H9 (cell line): ENCODE results near the gene KLF13. TPM values are rescaled to one million over a fixed set of nuclear protein-coding genes. Genes with fewer than 3 reads are reported as not detected.

ENCODE experiments used
- DNase-seq: peaks from one replicate; pipeline ENCODE4 v3.0.0-alpha.2; 2017
- H2AFZ ChIP-seq: one replicate; pipeline ENCODE4 v1.6.1; 2013; ENCODE audit warnings: mild to moderate bottlenecking, low read length, control low read depth, moderate library complexity
- H2AK5ac ChIP-seq: 2 replicates; pipeline ENCODE4 v1.6.1; 2013; ENCODE audit warnings: low read length, control low read depth, mixed read lengths; ENCODE audit not compliant: insufficient read length
- H2BK120ac ChIP-seq: one replicate; pipeline ENCODE4 v1.6.1; 2013; ENCODE audit warnings: low read depth, mild to moderate bottlenecking, low read length, control low read depth, inconsistent platforms; ENCODE audit not compliant: poor library complexity, severe bottlenecking
- H2BK12ac ChIP-seq: 2 replicates; pipeline ENCODE4 v1.6.1; 2013; ENCODE audit warnings: low read length, control low read depth, mixed read lengths, low read depth; ENCODE audit not compliant: insufficient read length
- H2BK15ac ChIP-seq: 2 replicates; pipeline ENCODE4 v1.6.1; 2013; ENCODE audit warnings: low read depth, low read length, control low read depth
- H2BK20ac ChIP-seq: one replicate; pipeline ENCODE4 v1.6.1; 2013; ENCODE audit warnings: low read depth, mild to moderate bottlenecking, low read length, control low read depth, inconsistent platforms; ENCODE audit not compliant: poor library complexity, severe bottlenecking
- H2BK5ac ChIP-seq: 2 replicates; pipeline ENCODE4 v1.6.1; 2013; ENCODE audit warnings: low read length, control low read depth, mixed read lengths; ENCODE audit not compliant: insufficient read length
- H3K14ac ChIP-seq: 2 replicates; pipeline ENCODE4 v1.6.1; 2013; ENCODE audit warnings: low read length, control low read depth; ENCODE audit not compliant: insufficient read depth
- H3K18ac ChIP-seq: 2 replicates; pipeline ENCODE4 v1.6.1; 2013; ENCODE audit warnings: low read depth, mild to moderate bottlenecking, mixed read lengths, low read length, control low read depth; ENCODE audit not compliant: insufficient read length
- H3K23ac ChIP-seq: 2 replicates; pipeline ENCODE4 v1.6.1; 2013; ENCODE audit warnings: low read length, control low read depth, mixed read lengths, low read depth; ENCODE audit not compliant: insufficient read length
- H3K23me2 ChIP-seq: 2 replicates; pipeline ENCODE4 v1.6.1; 2013; ENCODE audit warnings: low read depth, mild to moderate bottlenecking, mixed read lengths, low read length, control low read depth; ENCODE audit not compliant: insufficient read length, poor library complexity, severe bottlenecking
- H3K27ac ChIP-seq: 2 replicates; pipeline ENCODE4 v1.5.1; 2013; ENCODE audit warnings: low read length, control low read depth, mixed read lengths, low read depth; ENCODE audit not compliant: insufficient read length
- H3K27me3 ChIP-seq: 2 replicates; pipeline ENCODE4 v1.6.1; 2013; ENCODE audit warnings: low read length, control low read depth, inconsistent platforms; ENCODE audit not compliant: insufficient read depth
- H3K4ac ChIP-seq: 2 replicates; pipeline ENCODE4 v1.6.1; 2013; ENCODE audit warnings: low read depth, mild to moderate bottlenecking, control low read depth, inconsistent platforms, low read length, moderate library complexity
- H3K4me1 ChIP-seq: 2 replicates; pipeline ENCODE4 v1.6.1; 2013; ENCODE audit warnings: low read length, control low read depth, inconsistent platforms; ENCODE audit not compliant: insufficient read depth
- H3K4me2 ChIP-seq: 2 replicates; pipeline ENCODE4 v1.6.1; 2013; ENCODE audit warnings: low read length, control low read depth, mixed read lengths; ENCODE audit not compliant: insufficient read length, insufficient read depth
- H3K56ac ChIP-seq: 2 replicates; pipeline ENCODE4 v1.6.1; 2013; ENCODE audit warnings: low read depth, mild to moderate bottlenecking, mixed read lengths, low read length, control low read depth; ENCODE audit not compliant: insufficient read length
- H3K79me1 ChIP-seq: 2 replicates; pipeline ENCODE4 v1.6.1; 2013; ENCODE audit warnings: low read depth, mild to moderate bottlenecking, moderate library complexity, low read length, control low read depth, inconsistent platforms; ENCODE audit not compliant: insufficient read depth, poor library complexity, severe bottlenecking
- H3K79me2 ChIP-seq: 2 replicates; pipeline ENCODE4 v1.6.1; 2013; ENCODE audit warnings: low read length, control low read depth, inconsistent platforms; ENCODE audit not compliant: insufficient read depth
- H3K9ac ChIP-seq: 2 replicates; pipeline ENCODE4 v1.6.1; 2013; ENCODE audit warnings: low read length, control low read depth, mixed read lengths; ENCODE audit not compliant: insufficient read length; ENCODE audit errors: extremely low read depth
- H3K9me3 ChIP-seq: one replicate; pipeline ENCODE4 v1.6.1; 2013; ENCODE audit warnings: low read depth, low read length, inconsistent platforms; ENCODE audit not compliant: control insufficient read depth
- H3T11ph ChIP-seq: one replicate; pipeline ENCODE4 v1.6.1; 2013; ENCODE audit warnings: mild to moderate bottlenecking, low read length, control low read depth, inconsistent platforms
- H4K20me1 ChIP-seq: one replicate; pipeline ENCODE4 v1.6.1; 2013; ENCODE audit not compliant: control insufficient read depth, insufficient read length, insufficient read depth
- H4K5ac ChIP-seq: 2 replicates; pipeline ENCODE4 v1.6.1; 2013; ENCODE audit warnings: low read depth, mild to moderate bottlenecking, mixed read lengths, low read length, control low read depth; ENCODE audit not compliant: insufficient read length
- H4K8ac ChIP-seq: replicated peaks from 2 replicates; pipeline ENCODE4 v1.6.1; 2013; ENCODE audit warnings: low read length, control low read depth, mixed read lengths, low read depth; ENCODE audit not compliant: insufficient read length
- H4K91ac ChIP-seq: 2 replicates; pipeline ENCODE4 v1.6.1; 2013; ENCODE audit warnings: low read depth, mild to moderate bottlenecking, moderate library complexity, mixed read lengths, low read length, control low read depth; ENCODE audit not compliant: insufficient read length
- H3K27ac Mint-ChIP-seq, 3 experiments: 2 replicates in 2 of 3; 3 replicates in 1 of 3; pipeline ENCODE4 v1.8.0; 2020 to 2021; ENCODE audit warnings: mixed read lengths in 3 of 3, mild to moderate bottlenecking in 1 of 3, moderate library complexity in 1 of 3
- H3K27me3 Mint-ChIP-seq: 2 replicates; pipeline ENCODE4 v1.8.0; 2021; ENCODE audit warnings: low read depth, mild to moderate bottlenecking, moderate library complexity, mixed read lengths
- H3K36me3 Mint-ChIP-seq, 3 experiments: 2 replicates in 2 of 3; 3 replicates in 1 of 3; pipeline ENCODE4 v1.8.0; 2020 to 2021; ENCODE audit warnings: low read depth in 3 of 3, mixed read lengths in 3 of 3; ENCODE audit not compliant: insufficient read depth in 1 of 3
- H3K4me1 Mint-ChIP-seq, 2 experiments: 2 replicates each; pipeline ENCODE4 v1.8.0; 2020; ENCODE audit warnings: mixed read lengths in 2 of 2
- H3K4me3 Mint-ChIP-seq, 2 experiments: 2 replicates in 1 of 2; 3 replicates in 1 of 2; pipeline ENCODE4 v1.8.0; 2020 to 2021; ENCODE audit warnings: mild to moderate bottlenecking in 2 of 2, mixed read lengths in 2 of 2, moderate library complexity in 1 of 2
- H3K9me3 Mint-ChIP-seq, 2 experiments: 2 replicates in 1 of 2; 3 replicates in 1 of 2; pipeline ENCODE4 v1.8.0; 2020; ENCODE audit warnings: mild to moderate bottlenecking in 2 of 2, mixed read lengths in 2 of 2, moderate library complexity in 1 of 2
- CTCF ChIP-seq: fragments of 200-600 bp; sonication (generic); conservative IDR thresholded peaks from 3 replicates; pipeline ENCODE4 v1.8.0; 2021; ENCODE audit warnings: antibody characterized with exemption, mild to moderate bottlenecking
- WGBS: extraction: QIAGEN DNeasy Blood & Tissue Kit; methylation state at CpG from one replicate; pipeline ENCODE4 v1.1.7; 2013; ENCODE audit warnings: missing lambda C conversion rate, low lambda C conversion rate, mixed read lengths; ENCODE audit not compliant: insufficient read length; ENCODE audit errors: extremely low coverage; 5-methylcytosine and 5-hydroxymethylcytosine counted together
- total RNA-seq: library from RNA; stranded (reverse); gene quantifications from 2 replicates; pipeline ENCODE4 v1.2.1, GENCODE V29; 2021

The KLF13 gene
- total RNA-seq, 1 experiment from 2014 or later, result 33.4 TPM

GRCh38 chr15:31302029-31302657, 24.5 kb upstream of the KLF13 start:
- Histone ChIP-seq H2BK12ac (no peak overlapping the region), H2AFZ (no peak overlapping the region), H2AK5ac (no peak overlapping the region), H3K18ac (no peak overlapping the region), H3K4me2 (no peak overlapping the region), H4K91ac (no peak overlapping the region), H3K79me1 (no peaks in the 10 kb centered on the region), H3K79me2 (no peaks in the 10 kb centered on the region), H3K4me1 (peaks cover 6% of the 10 kb centered on the region; the same call in 1 of the 2 replicates), H3K9ac (no peak overlapping the region), H4K20me1 (no peaks in the 10 kb centered on the region), H3K27me3 (no peaks in the 10 kb centered on the region), H4K8ac (no peak overlapping the region), H2BK120ac (no peak overlapping the region), H2BK20ac (no peak overlapping the region), H3T11ph (no peak overlapping the region), H3K23ac (no peak overlapping the region), H3K27ac (no peak overlapping the region), H2BK15ac (no peak overlapping the region), H3K23me2 (no peaks in the 10 kb centered on the region), H3K9me3 (no peaks in the 10 kb centered on the region), H3K14ac (peak overlapping the region; percentile 44; the same call in 1 of the 2 replicates), H2BK5ac (no peak overlapping the region), H3K56ac (no peak overlapping the region), H3K4ac (no peak overlapping the region), H4K5ac (no peak overlapping the region)
- WGBS, result no CpG with 5 or more reads among the region's 13 CpGs
- H3K36me3 Mint-ChIP-seq, result no peaks in the 10 kb centered on the region
- no peak for DNase-seq
- no peak for TF ChIP-seq CTCF
- H3K27ac Mint-ChIP-seq, result 0 out of 7 replicates have a peak overlapping the region, but pooled peaks of 1 of the 3 experiments have one; percentile 12
- H3K9me3 Mint-ChIP-seq, result no peaks in the 10 kb centered on the region; a peak in 1 of 5 replicates
- H3K4me1 Mint-ChIP-seq, result peaks cover 57 to 64% of the 10 kb centered on the region in 2 experiments
- H3K4me3 Mint-ChIP-seq, result peak overlapping the region in 1 of 2 experiments; percentile 10; a peak in 1 of 5 replicates
- H3K27me3 Mint-ChIP-seq, result peaks cover 8% of the 10 kb centered on the region; the same call in 1 of the 2 replicates
